HepG2 (cell line): ENCODE results near the gene GADD45GIP1. TPM values are rescaled to one million over a fixed set of nuclear protein-coding genes. Genes with fewer than 3 reads are reported as not detected.

Source experiments
- ATAC-seq: fragments of 200-7000 bp; cut with Tn5 transposase; 3 replicates; pipeline ENCODE4 v1.9.1; 2020; ENCODE audit warnings: mild to moderate bottlenecking, moderate library complexity
- BruUV-seq: library from RNA; stranded (reverse); fragments of 400-500 nt; replicated peaks from 2 replicates; lab custom pipeline; 2021; lab: Mats Ljungman, UMichigan
- CTCF ChIA-PET: fragments of 300-600 bp; formaldehyde crosslinking; extraction: SDS; loops from one replicate; lab custom pipeline; 2021; ENCODE audit warnings: low total read pairs, inconsistent platforms, low intra/inter-chr PET ratio; lab: Yijun Ruan, JAX
- POLR2A ChIA-PET: fragments of 350-600 bp; sonication (Branson Sonifier 250); formaldehyde crosslinking; loops from one replicate; lab custom pipeline; 2020; ENCODE audit warnings: antibody characterized with exemption, inconsistent platforms; lab: Yijun Ruan, JAX
- DNase-seq: peaks from one replicate; pipeline ENCODE4 v3.0.0-alpha.2; 2015; ENCODE audit warnings: low spot score
- FAIRE-seq: peaks from 3 replicates; lab custom pipeline; 2011; peaks lifted over from hg19 to GRCh38; lab: Jason Lieb, UNC
- H2AFZ ChIP-seq: one replicate; pipeline ENCODE4 v1.6.1; 2011; ENCODE audit warnings: low read length, inconsistent platforms
- H3K27ac ChIP-seq: fragments of 300-600 bp; 3 replicates; pipeline ENCODE4 v1.8.0; 2011; ENCODE audit warnings: mixed run types, mild to moderate bottlenecking, mixed read lengths, low read length, inconsistent platforms; ENCODE audit not compliant: insufficient read depth; ENCODE audit errors: extremely low read length
- H3K27me3 ChIP-seq, 2 experiments: fragments of 200-600 bp in 1 of 2; 2 replicates in 1 of 2; 3 replicates in 1 of 2; pipeline versions ENCODE4 v1.6.0 to v1.8.0; 2011; ENCODE audit warnings: low read length in 2 of 2, mild to moderate bottlenecking in 2 of 2, moderate library complexity in 2 of 2, inconsistent platforms in 1 of 2; ENCODE audit not compliant: insufficient read depth in 2 of 2, control insufficient read depth in 1 of 2
- H3K36me3 ChIP-seq, 2 experiments: fragments of 200-600 bp in 1 of 2; replicated peaks in 1 of 2; 2 replicates in 1 of 2; 3 replicates in 1 of 2; pipeline versions ENCODE4 v1.5.1 to v1.8.0; 2011; ENCODE audit warnings: low read length in 2 of 2, inconsistent platforms in 1 of 2; ENCODE audit not compliant: insufficient read depth in 2 of 2, control insufficient read depth in 1 of 2
- H3K4me1 ChIP-seq: 2 replicates; pipeline ENCODE4 v1.5.1; 2012; ENCODE audit warnings: low read length, inconsistent platforms; ENCODE audit not compliant: insufficient read depth
- H3K4me2 ChIP-seq: 2 replicates; pipeline ENCODE4 v1.6.0; 2011; ENCODE audit warnings: low read depth, low read length, inconsistent platforms
- H3K4me3 ChIP-seq, 3 experiments: fragments of 200-600 bp in 1 of 3; sonication (generic), shearing (Covaris generic) in 1 of 3; replicated peaks in 1 of 3; 2 replicates each; pipeline ENCODE4 v1.5.1; 2011 to 2016; ENCODE audit warnings: low read length in 3 of 3, inconsistent platforms in 2 of 3, low read depth in 2 of 3, mild to moderate bottlenecking in 2 of 3, control low read depth in 1 of 3, mixed read lengths in 1 of 3; ENCODE audit not compliant: insufficient read depth in 1 of 3
- H3K79me2 ChIP-seq: one replicate; pipeline ENCODE4 v1.6.1; 2011; ENCODE audit warnings: low read length, inconsistent platforms; ENCODE audit not compliant: insufficient read depth
- H3K9ac ChIP-seq: 2 replicates; pipeline ENCODE4 v1.6.0; 2011; ENCODE audit warnings: mild to moderate bottlenecking, low read depth, low read length, inconsistent platforms; ENCODE audit not compliant: insufficient read depth
- H3K9me3 ChIP-seq: 2 replicates; pipeline ENCODE4 v1.5.1; 2012; ENCODE audit warnings: mild to moderate bottlenecking, low read length
- H4K20me1 ChIP-seq: 2 replicates; pipeline ENCODE4 v1.6.0; 2011; ENCODE audit warnings: inconsistent platforms, mild to moderate bottlenecking, low read length, moderate library complexity; ENCODE audit not compliant: insufficient read depth
- GPN1 ChIP-seq: sonication (generic); formaldehyde crosslinking; IDR thresholded peaks from 2 replicates; pipeline ENCODE4 v1.5.1; 2020; ENCODE audit warnings: missing genetic modification reagents, borderline replicate concordance
- MAFG ChIP-seq: sonication (generic); formaldehyde crosslinking; IDR thresholded peaks from 2 replicates; pipeline ENCODE4 v1.5.1; 2020; ENCODE audit warnings: mild to moderate bottlenecking, missing genetic modification reagents
- PHF20 ChIP-seq: sonication (generic); formaldehyde crosslinking; IDR thresholded peaks from 2 replicates; pipeline ENCODE4 v1.5.0; 2020; ENCODE audit warnings: mild to moderate bottlenecking, missing genetic modification reagents
- RAD51 ChIP-seq: fragments of 450-650 bp; IDR thresholded peaks from 2 replicates; pipeline ENCODE4 v1.6.1; 2016; ENCODE audit warnings: borderline replicate concordance
- SOX13 ChIP-seq, 3 experiments: fragments of 450-650 bp in 1 of 3; sonication (generic) in 1 of 3; formaldehyde crosslinking in 1 of 3; IDR thresholded peaks in 2 of 3; conservative IDR thresholded peaks in 1 of 3; 2 replicates each; pipeline versions ENCODE4 v1.5.0 to v1.6.1; 2016 to 2020; ENCODE audit warnings: antibody characterized with exemption in 1 of 3, mild to moderate bottlenecking in 1 of 3, missing compliant biosample characterization in 1 of 3, missing genetic modification reagents in 1 of 3, moderate library complexity in 1 of 3
- ZBTB7A ChIP-seq: sonication (generic); formaldehyde crosslinking; IDR thresholded peaks from 2 replicates; pipeline ENCODE4 v1.8.0; 2022; ENCODE audit warnings: mild to moderate bottlenecking, missing genetic modification reagents
- ZFYVE20 ChIP-seq: sonication (generic); formaldehyde crosslinking; IDR thresholded peaks from 2 replicates; pipeline ENCODE4 v1.8.0; 2023; ENCODE audit warnings: low read depth, mild to moderate bottlenecking, moderate library complexity, missing genetic modification reagents, borderline replicate concordance
- ZNF362 ChIP-seq: sonication (generic); formaldehyde crosslinking; IDR thresholded peaks from 2 replicates; pipeline ENCODE4 v1.4.0; 2020; ENCODE audit warnings: missing genetic modification reagents, mild to moderate bottlenecking, borderline replicate concordance
- ZNF577 ChIP-seq: sonication (generic); formaldehyde crosslinking; IDR thresholded peaks from 2 replicates; pipeline ENCODE4 v1.4.0; 2020; ENCODE audit warnings: mild to moderate bottlenecking, low read depth, missing genetic modification reagents, borderline replicate concordance
- WGBS: methylation state at CpG from one replicate; pipeline ENCODE4 v1.1.6; 2017; ENCODE audit warnings: low lambda C conversion rate; 5-methylcytosine and 5-hydroxymethylcytosine counted together
- in situ Hi-C: cut with HindIII; loops from 2 replicates; pipeline ENCODE4 v1.10.0; 2017; ENCODE audit warnings: low pct_unique_long_range_greater_than_20kb; ENCODE audit not compliant: extremely low pct_ligation_motif_present
- intact Hi-C: fragments of 100-400 bp; cut with micrococcal nuclease; formaldehyde crosslinking; loops from one replicate; pipeline ENCODE4 v1.10.0; 2022; ENCODE audit not compliant: unreplicated experiment
- polyA plus RNA-seq, 8 experiments: library from polyadenylated mRNA; depleted of rRNA in 3 of 8; stranded (reverse) in 7 of 8; unstranded in 1 of 8; fragments of >200 nt; fragmentation: Illumina TruSeq in 4 of 8; extraction: Trizol in 4 of 8; gene quantifications; 2 replicates each; pipeline versions ENCODE4 v1.2.1 to v1.2.3, GENCODE V29; 2011 to 2016; ENCODE audit warnings: low read depth in 4 of 8, missing spikeins in 1 of 8, mixed read lengths in 1 of 8; ENCODE audit not compliant: insufficient read depth in 1 of 8
- total RNA-seq, 5 experiments: library from RNA; depleted of rRNA; stranded (reverse); fragments of >200 nt; fragmentation: Illumina TruSeq; extraction: Trizol; gene quantifications; 2 replicates each; pipeline ENCODE4 v1.2.3, GENCODE V29; 2016; ENCODE audit warnings: low read depth in 1 of 5
- TF ChIP-seq, protein P1 (sequence below): sonication (generic); formaldehyde crosslinking; conservative IDR thresholded peaks from 2 replicates; pipeline ENCODE4 v1.8.0; 2022; ENCODE audit warnings: mild to moderate bottlenecking, moderate library complexity, missing genetic modification reagents
- TF ChIP-seq, protein P2 (sequence below): sonication (generic); formaldehyde crosslinking; IDR thresholded peaks from 2 replicates; pipeline ENCODE4 v1.4.0; 2020; ENCODE audit warnings: mild to moderate bottlenecking, missing genetic modification reagents
- TF ChIP-seq, protein P3 (sequence below): sonication (generic); formaldehyde crosslinking; IDR thresholded peaks from 2 replicates; pipeline ENCODE4 v1.5.0; 2020; ENCODE audit warnings: missing genetic modification reagents, mild to moderate bottlenecking, borderline replicate concordance

The GADD45GIP1 gene
- total and polyA plus RNA-seq, 2 of the 13 experiments (the other 11 are each of a cell fraction or from before 2014, with no cell fraction given) = 24.6 to 30.7 TPM

- FAIRE-seq = no peak
- Histone ChIP-seq H3K9me3 (no peaks in the 10 kb centered on the region), H3K27me3 (no peaks in the 10 kb centered on the region), H3K36me3 (no peaks in the 10 kb centered on the region), H3K79me2 (no peaks in the 10 kb centered on the region), H3K4me3 (peak overlapping the region; percentile 48 to 63 (median 55)), H3K4me1 (peaks cover 30% of the 10 kb centered on the region), H3K4me2 (peak overlapping the region; percentile 81), H3K9ac (peak overlapping the region; percentile 61), H2AFZ (no peak overlapping the region), H4K20me1 (no peaks in the 10 kb centered on the region), H3K27ac (peak overlapping the region; percentile 65)
- intact Hi-C loops = no loop called here
- CTCF ChIA-PET = no interaction called here
- in situ Hi-C loops = no loop called here
- no TSS peak for BruUV-seq
- WGBS = 22% methylated on average over 4 of the region's 4 CpGs
- no peak for DNase-seq
- TF ChIP-seq SOX13 (IDR thresholded peaks at IDR 0.05) (no peak), SOX13 (CRISPR knock-in tag; conservative IDR thresholded peaks at IDR 0.05 in 1 of 2, IDR thresholded peaks at IDR 0.05 in 1 of 2) (no peak), ZNF362 (0 out of 2 replicates have a peak, but pooled peaks have one; percentile 33), PHF20 (CRISPR knock-in tag) (0 out of 2 replicates have a peak, but pooled peaks have one; percentile 30)
- ATAC-seq = no peak
- POLR2A ChIA-PET = interaction anchor here (1.3 to 4.2 kb wide), 8 partner anchors 11 to 250 kb away, joined by 3 to 40 read pairs (median 8); partner anchors contain the start of genes FARSA and GCDH
These were observed 44.5 kb downstream of the GADD45GIP1 start for GRCh38 chr19:12912571-12912970.

DNA sequence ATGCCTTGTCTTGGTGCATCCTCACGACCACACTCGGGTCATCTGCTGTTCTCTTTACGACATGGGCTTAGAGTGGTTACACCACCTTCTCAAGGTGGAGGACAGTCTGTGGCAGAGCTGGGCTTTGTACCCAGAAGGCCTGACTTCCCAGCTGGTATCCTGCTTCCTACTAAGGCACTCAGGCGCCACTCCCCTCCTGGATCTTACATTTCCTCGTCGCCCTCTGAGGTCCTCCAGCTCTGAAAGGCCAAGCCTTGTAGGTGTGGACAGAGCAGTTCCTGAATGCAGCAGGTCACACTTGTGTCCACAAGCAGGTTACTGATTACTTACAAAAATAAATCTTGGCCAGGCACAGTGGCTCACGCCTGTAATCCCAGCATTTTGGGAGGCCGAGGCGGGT lies 49.9 kb downstream of the GADD45GIP1 start:
- BruUV-seq = no TSS peak
- TF ChIP-seq, protein P1, sequence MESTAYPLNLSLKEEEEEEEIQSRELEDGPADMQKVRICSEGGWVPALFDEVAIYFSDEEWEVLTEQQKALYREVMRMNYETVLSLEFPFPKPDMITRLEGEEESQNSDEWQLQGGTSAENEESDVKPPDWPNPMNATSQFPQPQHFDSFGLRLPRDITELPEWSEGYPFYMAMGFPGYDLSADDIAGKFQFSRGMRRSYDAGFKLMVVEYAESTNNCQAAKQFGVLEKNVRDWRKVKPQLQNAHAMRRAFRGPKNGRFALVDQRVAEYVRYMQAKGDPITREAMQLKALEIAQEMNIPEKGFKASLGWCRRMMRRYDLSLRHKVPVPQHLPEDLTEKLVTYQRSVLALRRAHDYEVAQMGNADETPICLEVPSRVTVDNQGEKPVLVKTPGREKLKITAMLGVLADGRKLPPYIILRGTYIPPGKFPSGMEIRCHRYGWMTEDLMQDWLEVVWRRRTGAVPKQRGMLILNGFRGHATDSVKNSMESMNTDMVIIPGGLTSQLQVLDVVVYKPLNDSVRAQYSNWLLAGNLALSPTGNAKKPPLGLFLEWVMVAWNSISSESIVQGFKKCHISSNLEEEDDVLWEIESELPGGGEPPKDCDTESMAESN = no peak
- TF ChIP-seq, protein P2, sequence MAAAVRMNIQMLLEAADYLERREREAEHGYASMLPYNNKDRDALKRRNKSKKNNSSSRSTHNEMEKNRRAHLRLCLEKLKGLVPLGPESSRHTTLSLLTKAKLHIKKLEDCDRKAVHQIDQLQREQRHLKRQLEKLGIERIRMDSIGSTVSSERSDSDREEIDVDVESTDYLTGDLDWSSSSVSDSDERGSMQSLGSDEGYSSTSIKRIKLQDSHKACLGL (CRISPR knock-in tag) = no peak
- TF ChIP-seq, protein P3, sequence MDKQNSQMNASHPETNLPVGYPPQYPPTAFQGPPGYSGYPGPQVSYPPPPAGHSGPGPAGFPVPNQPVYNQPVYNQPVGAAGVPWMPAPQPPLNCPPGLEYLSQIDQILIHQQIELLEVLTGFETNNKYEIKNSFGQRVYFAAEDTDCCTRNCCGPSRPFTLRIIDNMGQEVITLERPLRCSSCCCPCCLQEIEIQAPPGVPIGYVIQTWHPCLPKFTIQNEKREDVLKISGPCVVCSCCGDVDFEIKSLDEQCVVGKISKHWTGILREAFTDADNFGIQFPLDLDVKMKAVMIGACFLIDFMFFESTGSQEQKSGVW (CRISPR knock-in tag) = no peak
- TF ChIP-seq RAD51 (no peak), MAFG (CRISPR knock-in tag) (no peak), ZBTB7A (CRISPR knock-in tag) (no peak), GPN1 (CRISPR knock-in tag) (no peak), ZFYVE20 (CRISPR knock-in tag) (no peak), ZNF577 (no peak)

More for the DNA sequence above, 49.9 kb downstream of the GADD45GIP1 start:
- no peak overlapping the region for H2AFZ ChIP-seq
- H3K4me1 ChIP-seq = peaks cover 7% of the 10 kb centered on the region
- H3K79me2 ChIP-seq = no peaks in the 10 kb centered on the region
- ChIA-PET CTCF (no interaction called here), POLR2A (interaction anchor here (1.0 to 2.3 kb wide), 3 partner anchors 10 to 42 kb away, joined by 3 to 11 read pairs (median 3); partner anchors contain the start of gene GCDH)
- no peaks in the 10 kb centered on the region for H3K9me3 ChIP-seq
- FAIRE-seq (no peak), ATAC-seq (no peak), DNase-seq (no peak)
- in situ Hi-C loops = no loop called here
- H3K4me2 ChIP-seq = no peak overlapping the region
- no peaks in the 10 kb centered on the region for H3K27me3 ChIP-seq
- H3K36me3 ChIP-seq = no peaks in the 10 kb centered on the region
- H4K20me1 ChIP-seq = no peaks in the 10 kb centered on the region
- no peak overlapping the region for H3K4me3 ChIP-seq
- no peak overlapping the region for H3K27ac ChIP-seq
- WGBS = 87% methylated on average over 9 of the region's 9 CpGs
- intact Hi-C loops = no loop called here
- no peak overlapping the region for H3K9ac ChIP-seq
